CD14-positive monocyte (primary cell): ENCODE data around the gene TTLL10. TPM values are rescaled to one million over a fixed set of nuclear protein-coding genes. Genes with fewer than 3 reads are reported as not detected.

ENCODE experiments used
- DNase-seq, 3 donors: peaks; one replicate each; pipeline ENCODE4 v3.0.0-alpha.2; 2011 to 2022
- H2AFZ ChIP-seq: 2 replicates; pipeline ENCODE4 v1.6.0; 2012; ENCODE audit warnings: mild to moderate bottlenecking, low read depth, low read length, inconsistent platforms; ENCODE audit not compliant: insufficient read depth, poor library complexity, severe bottlenecking
- H3K27ac ChIP-seq, 2 donors: 1 replicate in 1 of 2; 2 replicates in 1 of 2; pipeline ENCODE4 v1.5.1; 2012 to 2013; ENCODE audit warnings: low read length in 2 of 2, control low read depth in 1 of 2, inconsistent platforms in 1 of 2, low read depth in 1 of 2, mild to moderate bottlenecking in 1 of 2
- H3K27me3 ChIP-seq, 2 donors: one replicate each; pipeline versions ENCODE4 v1.6.0 to v1.6.1; 2011 to 2013; ENCODE audit warnings: low read length in 2 of 2; ENCODE audit not compliant: control insufficient read depth in 2 of 2, insufficient read depth in 2 of 2
- H3K36me3 ChIP-seq, 2 donors: replicated peaks in 1 of 2; 1 replicate in 1 of 2; 2 replicates in 1 of 2; pipeline versions ENCODE4 v1.5.1 to v1.6.1; 2012 to 2013; ENCODE audit warnings: low read length in 2 of 2, control low read depth in 1 of 2, inconsistent platforms in 1 of 2, mild to moderate bottlenecking in 1 of 2; ENCODE audit not compliant: insufficient read depth in 2 of 2, control insufficient read depth in 1 of 2
- H3K4me1 ChIP-seq, 2 donors: 1 replicate in 1 of 2; 2 replicates in 1 of 2; pipeline versions ENCODE4 v1.5.1 to v1.6.1; 2012 to 2013; ENCODE audit warnings: low read length in 2 of 2, control low read depth in 1 of 2, inconsistent platforms in 1 of 2, mild to moderate bottlenecking in 1 of 2, moderate library complexity in 1 of 2; ENCODE audit not compliant: insufficient read depth in 2 of 2, control insufficient read depth in 1 of 2
- H3K4me2 ChIP-seq: replicated peaks from 2 replicates; pipeline ENCODE3; 2012; ENCODE audit warnings: low read length, moderate library complexity, mild to moderate bottlenecking; ENCODE audit not compliant: poor library complexity, severe bottlenecking; ENCODE audit errors: extremely low read depth
- H3K4me3 ChIP-seq, 3 experiments: fragments of 200-600 bp in 1 of 3; sonication (generic) in 1 of 3; replicated peaks in 1 of 3; 1 replicate in 2 of 3; 2 replicates in 1 of 3; pipeline ENCODE4 v1.5.1; 2011 to 2013; ENCODE audit warnings: low read length in 3 of 3, mild to moderate bottlenecking in 3 of 3, control low read depth in 2 of 3, low read depth in 2 of 3, inconsistent platforms in 1 of 3, moderate library complexity in 1 of 3
- H3K79me2 ChIP-seq: 2 replicates; pipeline ENCODE4 v1.6.0; 2012; ENCODE audit warnings: mild to moderate bottlenecking, control low read depth, inconsistent platforms, low read length, moderate library complexity; ENCODE audit not compliant: insufficient read depth
- H3K9ac ChIP-seq: 2 replicates; pipeline ENCODE4 v1.6.0; 2017; ENCODE audit warnings: low read length, mild to moderate bottlenecking; ENCODE audit not compliant: insufficient read depth, poor library complexity, severe bottlenecking
- H3K9me3 ChIP-seq, 2 donors: replicated peaks in 1 of 2; 1 replicate in 1 of 2; 2 replicates in 1 of 2; pipeline versions ENCODE4 v1.5.1 to v1.6.1; 2012 to 2013; ENCODE audit warnings: low read length in 2 of 2, control low read depth in 1 of 2; ENCODE audit not compliant: control insufficient read depth in 1 of 2, insufficient read depth in 1 of 2
- H4K20me1 ChIP-seq: 2 replicates; pipeline ENCODE4 v1.6.0; 2012; ENCODE audit warnings: mild to moderate bottlenecking, low read length, control low read depth, moderate library complexity; ENCODE audit not compliant: insufficient read depth
- H3K27ac Mint-ChIP-seq, 7 donors: one replicate each; pipeline ENCODE4 v1.8.0; 2020; ENCODE audit warnings: mild to moderate bottlenecking in 7 of 7, mixed read lengths in 7 of 7, moderate library complexity in 6 of 7, inconsistent platforms in 2 of 7
- H3K27me3 Mint-ChIP-seq, 3 donors: one replicate each; pipeline ENCODE4 v1.8.0; 2021 to 2022; ENCODE audit warnings: low read depth in 3 of 3, mild to moderate bottlenecking in 3 of 3, mixed read lengths in 3 of 3, moderate library complexity in 3 of 3, inconsistent platforms in 1 of 3
- H3K36me3 Mint-ChIP-seq, 2 donors: one replicate each; pipeline ENCODE4 v1.8.0; 2020; ENCODE audit warnings: mixed read lengths in 2 of 2, inconsistent platforms in 1 of 2, mild to moderate bottlenecking in 1 of 2
- H3K4me1 Mint-ChIP-seq: one replicate; pipeline ENCODE4 v1.8.0; 2020; ENCODE audit warnings: mild to moderate bottlenecking, mixed read lengths
- H3K4me3 Mint-ChIP-seq, 2 donors: one replicate each; pipeline ENCODE4 v1.8.0; 2020; ENCODE audit warnings: mild to moderate bottlenecking in 2 of 2, mixed read lengths in 2 of 2, moderate library complexity in 1 of 2
- H3K9me3 Mint-ChIP-seq, 7 donors: one replicate each; pipeline ENCODE4 v1.8.0; 2020 to 2022; ENCODE audit warnings: mixed read lengths in 7 of 7, mild to moderate bottlenecking in 6 of 7, moderate library complexity in 6 of 7, inconsistent platforms in 2 of 7
- WGBS: methylation state at CpG from one replicate; pipeline ENCODE4 v1.1.5; 2013; ENCODE audit warnings: missing lambda C conversion rate; ENCODE audit not compliant: insufficient coverage; 5-methylcytosine and 5-hydroxymethylcytosine counted together
- intact Hi-C, 2 donors: fragments of 100-400 bp; cut with micrococcal nuclease; formaldehyde crosslinking; loops; one replicate each; pipeline versions ENCODE4 v1.15.0 to v1.15.1; 2023
- polyA plus RNA-seq, 3 donors: library from polyadenylated mRNA; depleted of rRNA in 1 of 3; unstranded in 2 of 3; stranded (reverse) in 1 of 3; fragments of 300-500 nt in 2 of 3; fragments of >200 nt in 1 of 3; fragmentation: Illumina TruSeq in 2 of 3; gene quantifications; 1 replicate in 2 of 3; 2 replicates in 1 of 3; pipeline ENCODE4 v1.2.3, GENCODE V29; 2012 to 2021
- TF ChIP-seq, protein P1 (sequence below): fragments of 200-600 bp; IDR thresholded peaks from one replicate; pipeline ENCODE4 v1.8.0; 2022; ENCODE audit warnings: antibody characterized with exemption, mild to moderate bottlenecking

Gene TTLL10
- polyA plus RNA-seq, 3 donors: 0.06 TPM; not detected in 2

DNA sequence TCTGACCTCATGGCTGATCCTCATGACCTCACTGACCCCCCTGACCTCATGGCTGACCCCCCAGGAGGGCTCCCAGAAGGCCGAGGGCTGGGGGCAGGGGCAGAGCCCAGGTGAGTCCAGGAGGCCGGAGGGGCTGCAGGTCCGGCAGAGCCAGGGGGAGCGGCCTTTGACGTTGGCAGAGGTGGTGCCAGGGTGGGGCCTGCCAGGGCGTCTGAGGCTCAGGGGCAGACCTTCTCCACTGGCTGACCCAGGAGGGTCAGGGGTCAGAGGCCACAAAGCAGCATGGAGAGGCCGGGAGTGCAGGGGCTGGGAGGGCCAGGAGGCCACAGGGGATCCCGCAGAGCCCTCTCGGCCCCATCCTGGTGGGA is 28.1 kb upstream of the TTLL10 start:
- Histone ChIP-seq H4K20me1 (no peaks in the 10 kb centered on the region), H3K27ac (no peak overlapping the region), H3K36me3 (no peaks in the 10 kb centered on the region), H3K79me2 (no peaks in the 10 kb centered on the region), H3K4me3 (no peak overlapping the region), H2AFZ (no peak overlapping the region), H3K4me2 (no peak overlapping the region), H3K9me3 (no peaks in the 10 kb centered on the region), H3K27me3 (peaks cover 0 to 4% of the 10 kb centered on the region in 2 donors), H3K4me1 (peaks cover 3 to 10% of the 10 kb centered on the region in 2 donors), H3K9ac (no peak overlapping the region)
- Mint-ChIP-seq H3K4me1 (peaks cover 2% of the 10 kb centered on the region), H3K9me3 (no peaks in the 10 kb centered on the region), H3K4me3 (no peak overlapping the region), H3K27ac (no peak overlapping the region), H3K27me3 (peaks cover 1 to 18% (median 11%) of the 10 kb centered on the region in 3 donors), H3K36me3 (no peaks in the 10 kb centered on the region)
- intact Hi-C loops: no loop called here
- 97% methylated on average over 9 of the region's 9 CpGs for WGBS
- TF ChIP-seq, protein P1, sequence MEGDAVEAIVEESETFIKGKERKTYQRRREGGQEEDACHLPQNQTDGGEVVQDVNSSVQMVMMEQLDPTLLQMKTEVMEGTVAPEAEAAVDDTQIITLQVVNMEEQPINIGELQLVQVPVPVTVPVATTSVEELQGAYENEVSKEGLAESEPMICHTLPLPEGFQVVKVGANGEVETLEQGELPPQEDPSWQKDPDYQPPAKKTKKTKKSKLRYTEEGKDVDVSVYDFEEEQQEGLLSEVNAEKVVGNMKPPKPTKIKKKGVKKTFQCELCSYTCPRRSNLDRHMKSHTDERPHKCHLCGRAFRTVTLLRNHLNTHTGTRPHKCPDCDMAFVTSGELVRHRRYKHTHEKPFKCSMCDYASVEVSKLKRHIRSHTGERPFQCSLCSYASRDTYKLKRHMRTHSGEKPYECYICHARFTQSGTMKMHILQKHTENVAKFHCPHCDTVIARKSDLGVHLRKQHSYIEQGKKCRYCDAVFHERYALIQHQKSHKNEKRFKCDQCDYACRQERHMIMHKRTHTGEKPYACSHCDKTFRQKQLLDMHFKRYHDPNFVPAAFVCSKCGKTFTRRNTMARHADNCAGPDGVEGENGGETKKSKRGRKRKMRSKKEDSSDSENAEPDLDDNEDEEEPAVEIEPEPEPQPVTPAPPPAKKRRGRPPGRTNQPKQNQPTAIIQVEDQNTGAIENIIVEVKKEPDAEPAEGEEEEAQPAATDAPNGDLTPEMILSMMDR: no peak
- DNase-seq: no peak

DNA sequence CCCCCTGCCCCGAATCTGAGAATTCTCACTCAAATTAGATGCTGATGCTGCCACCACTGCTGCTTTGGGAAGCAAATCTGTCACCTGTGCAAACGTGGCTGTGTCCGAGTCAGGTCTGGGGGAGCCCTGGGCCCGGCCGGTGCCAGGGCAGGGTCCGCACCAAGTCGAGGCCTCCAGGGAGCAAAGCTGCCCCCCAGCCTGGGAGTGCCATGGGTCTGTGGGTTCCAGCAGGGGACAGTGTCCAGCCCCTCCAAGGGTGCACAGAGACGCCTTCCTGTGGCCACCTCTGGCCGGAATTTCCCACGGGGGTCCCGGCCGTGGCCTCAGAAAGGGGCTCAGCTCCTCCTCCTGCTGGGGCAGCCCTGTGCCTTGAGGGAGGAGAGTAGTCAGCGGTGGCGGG is 27.7 kb upstream of the TTLL10 start:
- Histone ChIP-seq H4K20me1 (no peaks in the 10 kb centered on the region), H3K9me3 (no peaks in the 10 kb centered on the region), H3K4me2 (no peak overlapping the region), H3K27ac (no peak overlapping the region), H3K27me3 (peaks cover 0 to 4% of the 10 kb centered on the region in 2 donors), H2AFZ (no peak overlapping the region), H3K9ac (no peak overlapping the region), H3K4me3 (no peak overlapping the region), H3K79me2 (no peaks in the 10 kb centered on the region), H3K4me1 (peaks cover 3 to 10% of the 10 kb centered on the region in 2 donors), H3K36me3 (no peaks in the 10 kb centered on the region)
- intact Hi-C loops: no loop called here
- H3K9me3 Mint-ChIP-seq: no peaks in the 10 kb centered on the region
- no peak overlapping the region for H3K4me3 Mint-ChIP-seq
- no peaks in the 10 kb centered on the region for H3K36me3 Mint-ChIP-seq
- no peak overlapping the region for H3K27ac Mint-ChIP-seq
- TF ChIP-seq, protein P1: no peak
- peaks cover 1 to 18% (median 11%) of the 10 kb centered on the region in 3 donors for H3K27me3 Mint-ChIP-seq
- WGBS: 91% methylated on average over 14 of the region's 14 CpGs
- DNase-seq: no peak
- peaks cover 2% of the 10 kb centered on the region for H3K4me1 Mint-ChIP-seq
